H1 (cell line): Measurements from ENCODE around the gene LGALS1. TPM values are rescaled to one million over a fixed set of nuclear protein-coding genes. Genes with fewer than 3 reads are reported as not detected.
A peak's percentile ranks its signal among the peaks of the same experiment; 100 is the strongest.

Experiments used
- CTCF ChIA-PET: fragments of 300-600 bp; sonication (Branson Sonifier 250); formaldehyde crosslinking; loops from one replicate; lab custom pipeline; 2021; ENCODE audit not compliant: partially characterized antibody; lab: Charles Lee
- POLR2A ChIA-PET: fragments of 300-600 bp; sonication (Branson Sonifier 250); formaldehyde crosslinking; loops from one replicate; lab custom pipeline; 2021; ENCODE audit warnings: inconsistent platforms; ENCODE audit not compliant: partially characterized antibody; lab: Charles Lee
- DNase-seq, 2 experiments: peaks; one replicate each; pipeline versions ENCODE4 v3.0.0 to v3.0.0-alpha.2; 2010 to 2022; ENCODE audit warnings: low spot score in 2 of 2, low read depth in 1 of 2, mixed read lengths in 1 of 2
- FAIRE-seq: peaks from 2 replicates; lab custom pipeline; 2011; peaks lifted over from hg19 to GRCh38; lab: Jason Lieb, UNC
- H2AFZ ChIP-seq: 2 replicates; pipeline ENCODE4 v1.8.1; 2012; ENCODE audit warnings: low read length, inconsistent platforms
- H2AK5ac ChIP-seq: 2 replicates; pipeline ENCODE4 v1.6.1; 2013; ENCODE audit warnings: low read depth, low read length
- H2BK120ac ChIP-seq: replicated peaks from 2 replicates; pipeline ENCODE3; 2013; ENCODE audit warnings: low read depth, low read length, inconsistent platforms
- H2BK12ac ChIP-seq: 2 replicates; pipeline ENCODE4 v1.6.1; 2013; ENCODE audit warnings: low read depth, low read length
- H2BK15ac ChIP-seq: 2 replicates; pipeline ENCODE4 v1.6.1; 2013; ENCODE audit warnings: low read length
- H2BK20ac ChIP-seq: 2 replicates; pipeline ENCODE4 v1.6.1; 2013; ENCODE audit warnings: low read length
- H2BK5ac ChIP-seq: 2 replicates; pipeline ENCODE4 v1.6.1; 2013; ENCODE audit warnings: low read depth, low read length
- H3K14ac ChIP-seq: 2 replicates; pipeline ENCODE4 v1.6.1; 2013; ENCODE audit warnings: inconsistent platforms; ENCODE audit not compliant: insufficient read length
- H3K18ac ChIP-seq: 2 replicates; pipeline ENCODE4 v1.6.1; 2013; ENCODE audit warnings: low read length; ENCODE audit errors: extremely low read depth
- H3K23ac ChIP-seq: 2 replicates; pipeline ENCODE4 v1.6.1; 2013; ENCODE audit warnings: inconsistent platforms; ENCODE audit not compliant: insufficient read length
- H3K23me2 ChIP-seq: 2 replicates; pipeline ENCODE4 v1.6.1; 2013; ENCODE audit warnings: low read depth, low read length
- H3K27ac ChIP-seq: 2 replicates; pipeline ENCODE4 v1.6.1; 2011; ENCODE audit warnings: low read depth, low read length, inconsistent platforms
- H3K27me3 ChIP-seq, 4 experiments: replicated peaks in 1 of 4; 1 replicate in 1 of 4; 2 replicates in 3 of 4; pipeline versions ENCODE4 v1.6.1 to v1.8.1; 2011 to 2013; ENCODE audit warnings: low read length in 3 of 4, mild to moderate bottlenecking in 3 of 4, inconsistent platforms in 2 of 4, mixed read lengths in 2 of 4, moderate library complexity in 1 of 4; ENCODE audit not compliant: control insufficient read depth in 3 of 4, insufficient read depth in 3 of 4; ENCODE audit errors: extremely low read depth in 1 of 4
- H3K36me3 ChIP-seq, 4 experiments: 2 replicates each; pipeline versions ENCODE4 v1.6.1 to v1.8.1; 2011 to 2013; ENCODE audit warnings: mild to moderate bottlenecking in 4 of 4, low read length in 3 of 4, moderate library complexity in 2 of 4, control low read depth in 1 of 4, inconsistent platforms in 1 of 4; ENCODE audit not compliant: insufficient read depth in 4 of 4, control insufficient read depth in 2 of 4
- H3K4ac ChIP-seq: replicated peaks from 2 replicates; pipeline ENCODE3; 2013; ENCODE audit warnings: low read length, low read depth, mixed read lengths, inconsistent platforms; ENCODE audit not compliant: insufficient read length
- H3K4me1 ChIP-seq, 4 experiments: replicated peaks in 1 of 4; 1 replicate in 1 of 4; 2 replicates in 3 of 4; pipeline versions ENCODE4 v1.6.1 to v1.8.1; 2011 to 2013; ENCODE audit warnings: low read length in 3 of 4, inconsistent platforms in 2 of 4, mixed read lengths in 1 of 4; ENCODE audit not compliant: insufficient read depth in 4 of 4, control insufficient read depth in 3 of 4
- H3K4me2 ChIP-seq, 2 experiments: 2 replicates each; pipeline versions ENCODE4 v1.6.1 to v1.8.1; 2011 to 2013; ENCODE audit warnings: low read depth in 2 of 2, low read length in 2 of 2, control low read depth in 1 of 2, inconsistent platforms in 1 of 2, mild to moderate bottlenecking in 1 of 2; ENCODE audit not compliant: insufficient read depth in 1 of 2
- H3K4me3 ChIP-seq, 4 experiments: fragments of 200-600, 300-600 bp in 1 of 4; sonication (generic), shearing (Covaris generic), sonication (Bioruptor Twin) in 1 of 4; 2 replicates each; pipeline versions ENCODE4 v1.5.1 to v1.8.1; 2011 to 2016; ENCODE audit warnings: low read length in 4 of 4, low read depth in 3 of 4, control low read depth in 2 of 4, inconsistent platforms in 2 of 4, mild to moderate bottlenecking in 2 of 4, mixed read lengths in 1 of 4, moderate library complexity in 1 of 4; ENCODE audit not compliant: insufficient read depth in 2 of 4; ENCODE audit errors: extremely low read depth in 1 of 4
- H3K56ac ChIP-seq: replicated peaks from 2 replicates; pipeline ENCODE3; 2013; ENCODE audit warnings: low read depth, mild to moderate bottlenecking, mixed read lengths, low read length, inconsistent platforms; ENCODE audit not compliant: insufficient read length
- H3K79me1 ChIP-seq: 2 replicates; pipeline ENCODE4 v1.6.1; 2013; ENCODE audit warnings: low read depth, low read length, control low read depth
- H3K79me2 ChIP-seq, 2 experiments: 2 replicates each; pipeline versions ENCODE4 v1.6.1 to v1.8.1; 2012 to 2013; ENCODE audit warnings: low read length in 2 of 2, mild to moderate bottlenecking in 2 of 2, inconsistent platforms in 1 of 2; ENCODE audit not compliant: insufficient read depth in 2 of 2, control insufficient read depth in 1 of 2
- H3K9ac ChIP-seq, 4 experiments: replicated peaks in 1 of 4; 1 replicate in 1 of 4; 2 replicates in 3 of 4; pipeline versions ENCODE4 v1.6.1 to v1.8.1; 2011 to 2013; ENCODE audit warnings: low read depth in 3 of 4, low read length in 3 of 4, control low read depth in 2 of 4, mild to moderate bottlenecking in 2 of 4, moderate library complexity in 2 of 4, inconsistent platforms in 1 of 4; ENCODE audit errors: extremely low read depth in 1 of 4
- H3K9me3 ChIP-seq, 2 experiments: 2 replicates each; pipeline versions ENCODE4 v1.6.1 to v1.8.1; 2012 to 2013; ENCODE audit warnings: mild to moderate bottlenecking in 2 of 2, moderate library complexity in 2 of 2, control low read depth in 1 of 2, inconsistent platforms in 1 of 2, low read depth in 1 of 2, low read length in 1 of 2, mixed read lengths in 1 of 2; ENCODE audit not compliant: insufficient read depth in 2 of 2
- H4K20me1 ChIP-seq, 2 experiments: replicated peaks in 1 of 2; 2 replicates each; pipeline versions ENCODE3 to v1.8.1; 2011 to 2013; ENCODE audit warnings: inconsistent platforms in 2 of 2, low read length in 2 of 2, mild to moderate bottlenecking in 1 of 2; ENCODE audit not compliant: insufficient read depth in 2 of 2, control insufficient read depth in 1 of 2
- H4K5ac ChIP-seq: 2 replicates; pipeline ENCODE4 v1.6.1; 2013; ENCODE audit warnings: low read length, low read depth, mixed read lengths, inconsistent platforms; ENCODE audit not compliant: insufficient read length
- H4K8ac ChIP-seq: 2 replicates; pipeline ENCODE4 v1.8.0; 2013; ENCODE audit warnings: mild to moderate bottlenecking, moderate library complexity, low read length, inconsistent platforms; ENCODE audit not compliant: insufficient read depth; ENCODE audit errors: extremely low read depth
- H4K91ac ChIP-seq: replicated peaks from 2 replicates; pipeline ENCODE3; 2013; ENCODE audit warnings: low read length, mixed read lengths, inconsistent platforms; ENCODE audit not compliant: insufficient read length
- BCL11A ChIP-seq, 2 experiments: IDR thresholded peaks; one replicate each; pipeline ENCODE4 v1.6.1; 2011; ENCODE audit warnings: low read depth in 2 of 2, low read length in 2 of 2, mild to moderate bottlenecking in 2 of 2
- CTCF ChIP-seq, 3 experiments: IDR thresholded peaks; 1 replicate in 2 of 3; 2 replicates in 1 of 3; pipeline versions ENCODE4 v1.5.1 to v1.6.1; 2011; ENCODE audit warnings: low read length in 3 of 3, mild to moderate bottlenecking in 3 of 3, inconsistent platforms in 2 of 3, low read depth in 1 of 3, moderate library complexity in 1 of 3; ENCODE audit not compliant: insufficient read depth in 1 of 3; ENCODE audit errors: control extremely low read depth in 1 of 3
- EGR1 ChIP-seq: IDR thresholded peaks from 2 replicates; pipeline ENCODE4 v1.6.1; 2011; ENCODE audit warnings: low read depth, low read length, borderline replicate concordance
- KDM1A ChIP-seq: fragments of 200-600, 300-600 bp; sonication (generic); IDR thresholded peaks from 2 replicates; pipeline ENCODE4 v1.7.1; 2016; ENCODE audit warnings: mild to moderate bottlenecking, low read length, borderline replicate concordance
- KDM4A ChIP-seq: IDR thresholded peaks from one replicate; pipeline ENCODE4 v1.7.1; 2012; ENCODE audit warnings: low read depth, mild to moderate bottlenecking, moderate library complexity, low read length, inconsistent platforms; ENCODE audit not compliant: severe bottlenecking
- KDM5A ChIP-seq: fragments of 200-600 bp; IDR thresholded peaks from 2 replicates; pipeline ENCODE4 v1.7.1; 2012; ENCODE audit warnings: mild to moderate bottlenecking, low read length, inconsistent platforms, mixed read lengths
- POLR2A ChIP-seq, 2 experiments: IDR thresholded peaks; 1 replicate in 1 of 2; 2 replicates in 1 of 2; pipeline ENCODE4 v1.6.1; 2011; ENCODE audit warnings: low read depth in 2 of 2, low read length in 2 of 2, mild to moderate bottlenecking in 2 of 2; ENCODE audit errors: control extremely low read depth in 1 of 2
- SIX5 ChIP-seq: IDR thresholded peaks from 2 replicates; pipeline ENCODE4 v1.6.1; 2011; ENCODE audit warnings: mild to moderate bottlenecking, low read depth, low read length
- SP1 ChIP-seq: IDR thresholded peaks from 2 replicates; pipeline ENCODE4 v1.6.1; 2011; ENCODE audit warnings: low read depth, low read length
- SRF ChIP-seq: IDR thresholded peaks from 2 replicates; pipeline ENCODE4 v1.6.1; 2011; ENCODE audit warnings: mild to moderate bottlenecking, low read depth, low read length, moderate library complexity
- TEAD4 ChIP-seq: IDR thresholded peaks from 2 replicates; pipeline ENCODE4 v1.6.1; 2012; ENCODE audit warnings: low read depth, low read length, inconsistent platforms, mixed read lengths
- WGBS, 2 experiments: shearing (Covaris generic) in 1 of 2; methylation state at CpG; one replicate each; pipeline versions ENCODE4 v1.1.6 to v1.1.7; 2013 to 2015; ENCODE audit warnings: low lambda C conversion rate in 2 of 2, mixed read lengths in 2 of 2, inconsistent platforms in 1 of 2, low coverage in 1 of 2, missing lambda C conversion rate in 1 of 2; ENCODE audit not compliant: insufficient replicate concordance in 2 of 2, insufficient coverage in 1 of 2, insufficient read length in 1 of 2; ENCODE audit errors: extremely low coverage in 1 of 2, missing lambda C conversion rate in 1 of 2; 5-methylcytosine and 5-hydroxymethylcytosine counted together
- polyA plus RNA-seq, 7 experiments: library from polyadenylated mRNA; depleted of rRNA in 3 of 7; stranded (reverse) in 5 of 7; unstranded in 2 of 7; fragments of >200 nt in 5 of 7; fragments of 200-250 nt in 2 of 7; gene quantifications; 1 replicate in 5 of 7; 2 replicates in 1 of 7; 4 replicates in 1 of 7; pipeline versions ENCODE4 v1.2.1 to v1.2.3, GENCODE V29; 2011 to 2013; ENCODE audit warnings: missing spikeins in 2 of 7, mixed read lengths in 2 of 7
- total RNA-seq: library from RNA; stranded (reverse); fragmentation: NEBNext Ultra II Directional; extraction: Animal tissue kit (Norgen Biotek cat#: 25700); gene quantifications from 2 replicates; pipeline ENCODE4 v1.2.1, GENCODE V29; 2021

Gene LGALS1
- total and polyA plus RNA-seq, 2 of the 8 experiments (the other 6 are each of a cell fraction or from before 2014, with no cell fraction given): 12.0 to 92.4 TPM

- Histone ChIP-seq H3K18ac (no peak overlapping the region; the same call in 1 of the 2 replicates), H4K20me1 (peaks cover 0 to 2% of the 10 kb centered on the region in 2 experiments), H3K36me3 (no peaks in the 10 kb centered on the region), H3K9ac (no peak overlapping the region; a peak in 1 of 7 replicates), H2BK15ac (no peak overlapping the region), H2BK5ac (no peak overlapping the region), H2AK5ac (no peak overlapping the region), H4K8ac (no peak overlapping the region), H4K5ac (no peak overlapping the region), H3K56ac (no peak overlapping the region), H4K91ac (no peak overlapping the region), H3K79me1 (no peaks in the 10 kb centered on the region), H3K4me1 (peaks cover 0 to 19% (median 13%) of the 10 kb centered on the region in 4 experiments; a peak in 6 of 7 replicates), H3K4ac (no peak overlapping the region), H2BK20ac (no peak overlapping the region), H3K27me3 (peaks cover 0 to 2% (median 0%) of the 10 kb centered on the region in 4 experiments; a peak in 1 of 7 replicates), H3K9me3 (no peaks in the 10 kb centered on the region), H2BK120ac (no peak overlapping the region), H3K4me2 (peak overlapping the region; percentile 63 to 78), H3K23me2 (peaks cover 2% of the 10 kb centered on the region; the same call in 1 of the 2 replicates), H3K4me3 (peak overlapping the region; percentile 26 to 63 (median 33); a peak in 6 of 8 replicates), H3K14ac (no peak overlapping the region), H2AFZ (0 out of 2 replicates have a peak overlapping the region, but pooled peaks have one; percentile 63), H3K79me2 (no peaks in the 10 kb centered on the region), H2BK12ac (no peak overlapping the region), H3K23ac (no peak overlapping the region), H3K27ac (no peak overlapping the region)
- no peak for DNase-seq
- ChIA-PET CTCF (interaction anchor here (0.7 to 16.3 kb wide), 4 partner anchors 16 to 71 kb away, joined by 3 to 261 read pairs (median 4); partner anchors contain the start of genes PDXP and SH3BP1), POLR2A (interaction anchor here (1.3 to 1.8 kb wide), 3 partner anchors 47 to 128 kb away, joined by 3 to 8 read pairs (median 3); partner anchors contain the start of gene GGA1)
- 76% methylated on average over 15 of the region's 15 CpGs; no CpG with 5 or more reads in 1 of the 2 experiments for WGBS, 2 experiments
- FAIRE-seq: no peak
- TF ChIP-seq BCL11A (IDR thresholded peaks at IDR 0.05; ENCODE audit: low read depth in 2 of 2, low read length in 2 of 2): no peak
- TF ChIP-seq KDM4A: no peak
- no peak for TF ChIP-seq EGR1
- no peak for TF ChIP-seq CTCF (IDR thresholded peaks at IDR 0.05; ENCODE audit: control extremely low read depth in 1 of 3, insufficient read depth in 1 of 3, low read depth in 1 of 3, low read length in 3 of 3)
- no peak; the same call in 1 of the 2 replicates for TF ChIP-seq KDM1A
- TF ChIP-seq TEAD4: no peak
- no peak for TF ChIP-seq KDM5A
- TF ChIP-seq POLR2A (IDR thresholded peaks at IDR 0.05; ENCODE audit: control extremely low read depth in 1 of 2, low read depth in 2 of 2, low read length in 2 of 2): no peak; a peak in 1 of 3 replicates
- TF ChIP-seq SRF: no peak
- TF ChIP-seq SIX5: no peak
- TF ChIP-seq SP1: no peak
These were observed 2.1 kb downstream of the LGALS1 start for GRCh38 chr22:37677493-37677974.
